H1 (cell line): Measurements from ENCODE around the gene LMAN1. TPM values are rescaled to one million over a fixed set of nuclear protein-coding genes. Genes with fewer than 3 reads are reported as not detected.
A peak's percentile ranks its signal among the peaks of the same experiment; 100 is the strongest.

Source experiments
- CTCF ChIA-PET: fragments of 300-600 bp; sonication (Branson Sonifier 250); formaldehyde crosslinking; loops from one replicate; lab custom pipeline; 2021; ENCODE audit not compliant: partially characterized antibody; lab: Charles Lee
- POLR2A ChIA-PET: fragments of 300-600 bp; sonication (Branson Sonifier 250); formaldehyde crosslinking; loops from one replicate; lab custom pipeline; 2021; ENCODE audit warnings: inconsistent platforms; ENCODE audit not compliant: partially characterized antibody; lab: Charles Lee
- DNase-seq, 2 experiments: peaks; one replicate each; pipeline versions ENCODE4 v3.0.0 to v3.0.0-alpha.2; 2010 to 2022; ENCODE audit warnings: low spot score in 2 of 2, low read depth in 1 of 2, mixed read lengths in 1 of 2
- FAIRE-seq: peaks from 2 replicates; lab custom pipeline; 2011; peaks lifted over from hg19 to GRCh38; lab: Jason Lieb, UNC
- H2AFZ ChIP-seq: 2 replicates; pipeline ENCODE4 v1.8.1; 2012; ENCODE audit warnings: low read length, inconsistent platforms
- H2AK5ac ChIP-seq: 2 replicates; pipeline ENCODE4 v1.6.1; 2013; ENCODE audit warnings: low read depth, low read length
- H2BK120ac ChIP-seq: replicated peaks from 2 replicates; pipeline ENCODE3; 2013; ENCODE audit warnings: low read depth, low read length, inconsistent platforms
- H2BK12ac ChIP-seq: 2 replicates; pipeline ENCODE4 v1.6.1; 2013; ENCODE audit warnings: low read depth, low read length
- H2BK15ac ChIP-seq: 2 replicates; pipeline ENCODE4 v1.6.1; 2013; ENCODE audit warnings: low read length
- H2BK20ac ChIP-seq: 2 replicates; pipeline ENCODE4 v1.6.1; 2013; ENCODE audit warnings: low read length
- H2BK5ac ChIP-seq: 2 replicates; pipeline ENCODE4 v1.6.1; 2013; ENCODE audit warnings: low read depth, low read length
- H3K14ac ChIP-seq: 2 replicates; pipeline ENCODE4 v1.6.1; 2013; ENCODE audit warnings: inconsistent platforms; ENCODE audit not compliant: insufficient read length
- H3K18ac ChIP-seq: 2 replicates; pipeline ENCODE4 v1.6.1; 2013; ENCODE audit warnings: low read length; ENCODE audit errors: extremely low read depth
- H3K23ac ChIP-seq: 2 replicates; pipeline ENCODE4 v1.6.1; 2013; ENCODE audit warnings: inconsistent platforms; ENCODE audit not compliant: insufficient read length
- H3K23me2 ChIP-seq: 2 replicates; pipeline ENCODE4 v1.6.1; 2013; ENCODE audit warnings: low read depth, low read length
- H3K27ac ChIP-seq: 2 replicates; pipeline ENCODE4 v1.6.1; 2011; ENCODE audit warnings: low read depth, low read length, inconsistent platforms
- H3K27me3 ChIP-seq, 4 experiments: replicated peaks in 1 of 4; 1 replicate in 1 of 4; 2 replicates in 3 of 4; pipeline versions ENCODE4 v1.6.1 to v1.8.1; 2011 to 2013; ENCODE audit warnings: low read length in 3 of 4, mild to moderate bottlenecking in 3 of 4, inconsistent platforms in 2 of 4, mixed read lengths in 2 of 4, moderate library complexity in 1 of 4; ENCODE audit not compliant: control insufficient read depth in 3 of 4, insufficient read depth in 3 of 4; ENCODE audit errors: extremely low read depth in 1 of 4
- H3K36me3 ChIP-seq, 4 experiments: 2 replicates each; pipeline versions ENCODE4 v1.6.1 to v1.8.1; 2011 to 2013; ENCODE audit warnings: mild to moderate bottlenecking in 4 of 4, low read length in 3 of 4, moderate library complexity in 2 of 4, control low read depth in 1 of 4, inconsistent platforms in 1 of 4; ENCODE audit not compliant: insufficient read depth in 4 of 4, control insufficient read depth in 2 of 4
- H3K4ac ChIP-seq: replicated peaks from 2 replicates; pipeline ENCODE3; 2013; ENCODE audit warnings: low read length, low read depth, mixed read lengths, inconsistent platforms; ENCODE audit not compliant: insufficient read length
- H3K4me1 ChIP-seq, 4 experiments: replicated peaks in 1 of 4; 1 replicate in 1 of 4; 2 replicates in 3 of 4; pipeline versions ENCODE4 v1.6.1 to v1.8.1; 2011 to 2013; ENCODE audit warnings: low read length in 3 of 4, inconsistent platforms in 2 of 4, mixed read lengths in 1 of 4; ENCODE audit not compliant: insufficient read depth in 4 of 4, control insufficient read depth in 3 of 4
- H3K4me2 ChIP-seq, 2 experiments: 2 replicates each; pipeline versions ENCODE4 v1.6.1 to v1.8.1; 2011 to 2013; ENCODE audit warnings: low read depth in 2 of 2, low read length in 2 of 2, control low read depth in 1 of 2, inconsistent platforms in 1 of 2, mild to moderate bottlenecking in 1 of 2; ENCODE audit not compliant: insufficient read depth in 1 of 2
- H3K4me3 ChIP-seq, 4 experiments: fragments of 200-600, 300-600 bp in 1 of 4; sonication (generic), shearing (Covaris generic), sonication (Bioruptor Twin) in 1 of 4; 2 replicates each; pipeline versions ENCODE4 v1.5.1 to v1.8.1; 2011 to 2016; ENCODE audit warnings: low read length in 4 of 4, low read depth in 3 of 4, control low read depth in 2 of 4, inconsistent platforms in 2 of 4, mild to moderate bottlenecking in 2 of 4, mixed read lengths in 1 of 4, moderate library complexity in 1 of 4; ENCODE audit not compliant: insufficient read depth in 2 of 4; ENCODE audit errors: extremely low read depth in 1 of 4
- H3K56ac ChIP-seq: replicated peaks from 2 replicates; pipeline ENCODE3; 2013; ENCODE audit warnings: low read depth, mild to moderate bottlenecking, mixed read lengths, low read length, inconsistent platforms; ENCODE audit not compliant: insufficient read length
- H3K79me1 ChIP-seq: 2 replicates; pipeline ENCODE4 v1.6.1; 2013; ENCODE audit warnings: low read depth, low read length, control low read depth
- H3K79me2 ChIP-seq, 2 experiments: 2 replicates each; pipeline versions ENCODE4 v1.6.1 to v1.8.1; 2012 to 2013; ENCODE audit warnings: low read length in 2 of 2, mild to moderate bottlenecking in 2 of 2, inconsistent platforms in 1 of 2; ENCODE audit not compliant: insufficient read depth in 2 of 2, control insufficient read depth in 1 of 2
- H3K9ac ChIP-seq, 4 experiments: replicated peaks in 1 of 4; 1 replicate in 1 of 4; 2 replicates in 3 of 4; pipeline versions ENCODE4 v1.6.1 to v1.8.1; 2011 to 2013; ENCODE audit warnings: low read depth in 3 of 4, low read length in 3 of 4, control low read depth in 2 of 4, mild to moderate bottlenecking in 2 of 4, moderate library complexity in 2 of 4, inconsistent platforms in 1 of 4; ENCODE audit errors: extremely low read depth in 1 of 4
- H3K9me3 ChIP-seq, 2 experiments: 2 replicates each; pipeline versions ENCODE4 v1.6.1 to v1.8.1; 2012 to 2013; ENCODE audit warnings: mild to moderate bottlenecking in 2 of 2, moderate library complexity in 2 of 2, control low read depth in 1 of 2, inconsistent platforms in 1 of 2, low read depth in 1 of 2, low read length in 1 of 2, mixed read lengths in 1 of 2; ENCODE audit not compliant: insufficient read depth in 2 of 2
- H4K20me1 ChIP-seq, 2 experiments: replicated peaks in 1 of 2; 2 replicates each; pipeline versions ENCODE3 to v1.8.1; 2011 to 2013; ENCODE audit warnings: inconsistent platforms in 2 of 2, low read length in 2 of 2, mild to moderate bottlenecking in 1 of 2; ENCODE audit not compliant: insufficient read depth in 2 of 2, control insufficient read depth in 1 of 2
- H4K5ac ChIP-seq: 2 replicates; pipeline ENCODE4 v1.6.1; 2013; ENCODE audit warnings: low read length, low read depth, mixed read lengths, inconsistent platforms; ENCODE audit not compliant: insufficient read length
- H4K8ac ChIP-seq: 2 replicates; pipeline ENCODE4 v1.8.0; 2013; ENCODE audit warnings: mild to moderate bottlenecking, moderate library complexity, low read length, inconsistent platforms; ENCODE audit not compliant: insufficient read depth; ENCODE audit errors: extremely low read depth
- H4K91ac ChIP-seq: replicated peaks from 2 replicates; pipeline ENCODE3; 2013; ENCODE audit warnings: low read length, mixed read lengths, inconsistent platforms; ENCODE audit not compliant: insufficient read length
- ASH2L ChIP-seq: fragments of 200-600, 300-600 bp; sonication (generic); IDR thresholded peaks from one replicate; pipeline ENCODE4 v1.7.1; 2017; ENCODE audit warnings: low read length
- GABPA ChIP-seq: IDR thresholded peaks from 2 replicates; pipeline ENCODE4 v1.6.1; 2011; ENCODE audit warnings: mild to moderate bottlenecking, low read length, moderate library complexity, borderline replicate concordance; ENCODE audit not compliant: insufficient read depth
- KDM1A ChIP-seq: fragments of 200-600, 300-600 bp; sonication (generic); IDR thresholded peaks from 2 replicates; pipeline ENCODE4 v1.7.1; 2016; ENCODE audit warnings: mild to moderate bottlenecking, low read length, borderline replicate concordance
- KDM4A ChIP-seq: IDR thresholded peaks from one replicate; pipeline ENCODE4 v1.7.1; 2012; ENCODE audit warnings: low read depth, mild to moderate bottlenecking, moderate library complexity, low read length, inconsistent platforms; ENCODE audit not compliant: severe bottlenecking
- KDM5A ChIP-seq: fragments of 200-600 bp; IDR thresholded peaks from 2 replicates; pipeline ENCODE4 v1.7.1; 2012; ENCODE audit warnings: mild to moderate bottlenecking, low read length, inconsistent platforms, mixed read lengths
- RBBP5 ChIP-seq: IDR thresholded peaks from 2 replicates; pipeline ENCODE4 v1.7.1; 2012; ENCODE audit warnings: low read depth, mild to moderate bottlenecking, inconsistent platforms, low read length, moderate library complexity, borderline replicate concordance
- SP1 ChIP-seq: IDR thresholded peaks from 2 replicates; pipeline ENCODE4 v1.6.1; 2011; ENCODE audit warnings: low read depth, low read length
- WGBS, 2 experiments: shearing (Covaris generic) in 1 of 2; methylation state at CpG; one replicate each; pipeline versions ENCODE4 v1.1.6 to v1.1.7; 2013 to 2015; ENCODE audit warnings: low lambda C conversion rate in 2 of 2, mixed read lengths in 2 of 2, inconsistent platforms in 1 of 2, low coverage in 1 of 2, missing lambda C conversion rate in 1 of 2; ENCODE audit not compliant: insufficient replicate concordance in 2 of 2, insufficient coverage in 1 of 2, insufficient read length in 1 of 2; ENCODE audit errors: extremely low coverage in 1 of 2, missing lambda C conversion rate in 1 of 2; 5-methylcytosine and 5-hydroxymethylcytosine counted together
- polyA plus RNA-seq, 7 experiments: library from polyadenylated mRNA; depleted of rRNA in 3 of 7; stranded (reverse) in 5 of 7; unstranded in 2 of 7; fragments of >200 nt in 5 of 7; fragments of 200-250 nt in 2 of 7; gene quantifications; 1 replicate in 5 of 7; 2 replicates in 1 of 7; 4 replicates in 1 of 7; pipeline versions ENCODE4 v1.2.1 to v1.2.3, GENCODE V29; 2011 to 2013; ENCODE audit warnings: missing spikeins in 2 of 7, mixed read lengths in 2 of 7
- total RNA-seq: library from RNA; stranded (reverse); fragmentation: NEBNext Ultra II Directional; extraction: Animal tissue kit (Norgen Biotek cat#: 25700); gene quantifications from 2 replicates; pipeline ENCODE4 v1.2.1, GENCODE V29; 2021
- TF ChIP-seq, protein P1 (sequence below), 3 experiments: IDR thresholded peaks; 1 replicate in 2 of 3; 2 replicates in 1 of 3; pipeline versions ENCODE4 v1.5.1 to v1.6.1; 2011; ENCODE audit warnings: low read length in 3 of 3, mild to moderate bottlenecking in 3 of 3, inconsistent platforms in 2 of 3, low read depth in 1 of 3, moderate library complexity in 1 of 3; ENCODE audit not compliant: insufficient read depth in 1 of 3; ENCODE audit errors: control extremely low read depth in 1 of 3

Gene LMAN1
- total and polyA plus RNA-seq, 2 of the 8 experiments (the other 6 are each of a cell fraction or from before 2014, with no cell fraction given) = 20.3 to 73.6 TPM

DNA sequence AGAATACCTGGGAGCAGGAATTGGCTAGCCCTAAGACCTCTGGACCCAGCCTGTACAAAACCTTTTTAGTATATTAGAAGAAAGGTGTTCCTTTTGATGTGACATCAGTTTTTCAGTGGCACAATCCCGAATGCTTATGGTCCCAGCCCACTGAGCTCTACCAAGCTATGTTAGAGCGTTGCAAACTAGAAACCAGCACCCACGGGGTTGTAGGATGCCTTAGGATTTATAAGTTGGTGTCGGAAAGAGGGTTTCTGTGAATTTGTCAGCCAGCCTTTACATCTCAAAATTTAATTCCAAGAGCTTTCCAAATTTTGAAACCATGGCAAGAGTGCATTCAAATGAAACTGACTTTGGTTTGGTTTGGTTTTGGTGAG lies 499 bp upstream of the LMAN1 start:
- Histone ChIP-seq H2BK15ac (no peak overlapping the region), H2BK12ac (no peak overlapping the region), H4K8ac (no peak overlapping the region), H2AFZ (peak overlapping the region; percentile 97), H3K4ac (no peak overlapping the region), H3K18ac (0 out of 2 replicates have a peak overlapping the region, but pooled peaks have one; percentile 1), H3K36me3 (peaks cover 4 to 13% (median 7%) of the 10 kb centered on the region in 4 experiments; a peak in 4 of 8 replicates), H3K4me3 (peak overlapping the region; percentile 44 to 84 (median 50); a peak in 7 of 8 replicates), H3K23ac (no peak overlapping the region), H4K20me1 (peaks cover 0 to 5% of the 10 kb centered on the region in 2 experiments), H4K91ac (no peak overlapping the region), H2BK20ac (no peak overlapping the region), H3K27ac (no peak overlapping the region), H3K14ac (no peak overlapping the region), H2BK5ac (no peak overlapping the region), H3K4me2 (peak overlapping the region; percentile 69 to 75), H3K9ac (peak overlapping the region in 3 of 4 experiments; percentile 22 to 49 (median 36); a peak in 3 of 7 replicates), H3K79me2 (peaks cover 0 to 29% of the 10 kb centered on the region in 2 experiments; a peak in 3 of 4 replicates), H3K27me3 (peaks cover 0 to 9% (median 5%) of the 10 kb centered on the region in 4 experiments; a peak in 4 of 7 replicates), H2BK120ac (no peak overlapping the region), H3K4me1 (no peaks in the 10 kb centered on the region; a peak in 2 of 7 replicates), H3K56ac (no peak overlapping the region), H3K9me3 (no peaks in the 10 kb centered on the region), H3K79me1 (no peaks in the 10 kb centered on the region), H3K23me2 (no peaks in the 10 kb centered on the region), H4K5ac (no peak overlapping the region), H2AK5ac (no peak overlapping the region)
- POLR2A ChIA-PET = interaction anchor here (0.6 to 1.3 kb wide), 7 partner anchors 9 to 84 kb away, joined by 3 to 7 read pairs (median 3); no protein-coding TSS in a partner anchor
- no peak for FAIRE-seq
- TF ChIP-seq KDM4A (peak; percentile 51), RBBP5 (no peak), ASH2L (no peak), KDM1A (no peak), GABPA (no peak), KDM5A (no peak), SP1 (0 out of 2 replicates have a peak, but pooled peaks have one; percentile 0)
- TF ChIP-seq, protein P1, sequence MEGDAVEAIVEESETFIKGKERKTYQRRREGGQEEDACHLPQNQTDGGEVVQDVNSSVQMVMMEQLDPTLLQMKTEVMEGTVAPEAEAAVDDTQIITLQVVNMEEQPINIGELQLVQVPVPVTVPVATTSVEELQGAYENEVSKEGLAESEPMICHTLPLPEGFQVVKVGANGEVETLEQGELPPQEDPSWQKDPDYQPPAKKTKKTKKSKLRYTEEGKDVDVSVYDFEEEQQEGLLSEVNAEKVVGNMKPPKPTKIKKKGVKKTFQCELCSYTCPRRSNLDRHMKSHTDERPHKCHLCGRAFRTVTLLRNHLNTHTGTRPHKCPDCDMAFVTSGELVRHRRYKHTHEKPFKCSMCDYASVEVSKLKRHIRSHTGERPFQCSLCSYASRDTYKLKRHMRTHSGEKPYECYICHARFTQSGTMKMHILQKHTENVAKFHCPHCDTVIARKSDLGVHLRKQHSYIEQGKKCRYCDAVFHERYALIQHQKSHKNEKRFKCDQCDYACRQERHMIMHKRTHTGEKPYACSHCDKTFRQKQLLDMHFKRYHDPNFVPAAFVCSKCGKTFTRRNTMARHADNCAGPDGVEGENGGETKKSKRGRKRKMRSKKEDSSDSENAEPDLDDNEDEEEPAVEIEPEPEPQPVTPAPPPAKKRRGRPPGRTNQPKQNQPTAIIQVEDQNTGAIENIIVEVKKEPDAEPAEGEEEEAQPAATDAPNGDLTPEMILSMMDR (IDR thresholded peaks at IDR 0.05; ENCODE audit: control extremely low read depth in 1 of 3, insufficient read depth in 1 of 3, low read depth in 1 of 3, low read length in 3 of 3) = no peak
- no peak for DNase-seq
- WGBS, 2 experiments = 13% methylated on average over 4 of the region's 4 CpGs; no CpG with 5 or more reads in 1 of the 2 experiments
- CTCF ChIA-PET = interaction anchor here (1.0 to 4.9 kb wide), 6 partner anchors 24 to 92 kb away, joined by 3 to 25 read pairs (median 3); partner anchors contain the start of gene RAX
